ENCODE data around the gene ABCA4.
"Not testable (repeated sequence)": the region's sequence is repeated elsewhere in the genome, so short reads cannot be mapped to it uniquely, and the experiment has no call there.

ABCA4 gene

DNA sequence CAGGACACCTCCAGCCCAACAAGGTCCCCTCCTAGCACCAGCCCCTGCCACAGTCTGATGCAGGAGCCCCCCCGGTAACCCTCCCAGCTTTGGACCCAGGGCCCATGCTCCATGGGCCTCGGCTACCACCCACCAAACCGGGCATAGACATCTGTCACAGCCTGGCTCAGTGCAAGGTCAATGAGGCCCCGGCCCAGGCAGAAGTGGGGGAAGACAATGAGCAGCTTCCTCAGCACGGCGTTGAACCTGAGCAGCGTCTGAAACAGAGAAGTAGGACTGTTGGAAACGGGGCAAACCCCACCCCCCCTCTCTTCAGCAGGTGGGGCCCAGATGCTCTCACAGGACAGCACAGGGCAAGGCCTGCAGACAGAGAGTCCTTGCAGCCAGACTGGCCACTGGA, 109.8 kb downstream of the ABCA4 start:
- no peak for DNase-seq (ENCODE audit: low read depth in 2 of 2, low spot score in 1 of 2)

DNA sequence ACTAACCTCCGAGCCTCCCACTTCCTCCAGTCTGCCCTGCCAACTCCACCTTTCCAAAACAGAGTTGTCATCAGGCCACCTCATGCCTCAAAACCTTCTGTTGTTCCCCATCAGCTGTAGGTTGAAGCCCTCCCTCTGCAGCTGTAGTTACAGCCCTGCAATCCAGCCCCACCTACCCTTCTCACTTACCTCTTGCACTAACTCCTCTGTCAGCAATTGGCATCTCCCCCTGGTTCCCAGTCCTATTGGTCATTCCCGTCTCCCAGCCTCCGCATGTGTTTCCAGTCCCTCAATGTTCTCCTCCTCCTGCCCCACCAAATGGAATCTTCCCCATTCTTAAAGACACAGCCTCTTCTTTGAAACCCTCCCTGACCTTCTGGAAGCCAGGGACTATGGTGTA, 111.6 kb downstream of the ABCA4 start:
- DNase-seq (ENCODE audit: low read depth in 2 of 2, low spot score in 1 of 2) = no peak

DNA sequence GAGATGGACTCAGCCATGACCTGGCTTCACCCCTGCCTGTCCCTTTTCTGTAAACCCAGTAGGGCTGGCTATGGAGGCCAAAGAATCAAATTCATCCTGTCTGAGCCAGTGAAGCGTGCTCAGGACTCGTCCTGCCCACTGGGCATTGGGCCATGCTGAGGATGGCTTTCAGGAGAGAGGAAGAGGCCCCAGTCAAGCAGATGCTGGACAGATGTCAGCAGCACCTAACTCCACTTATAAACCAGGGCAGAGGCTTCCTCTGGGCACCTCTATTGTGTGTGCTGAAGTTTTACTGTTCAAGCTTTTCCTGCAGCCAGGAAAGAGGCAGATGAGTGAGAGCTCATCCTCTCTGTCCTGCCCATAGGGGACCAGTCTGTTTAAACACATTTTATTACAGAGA, 114.3 kb downstream of the ABCA4 start:
- no peak for DNase-seq (ENCODE audit: low read depth in 2 of 2, low spot score in 1 of 2)

DNA sequence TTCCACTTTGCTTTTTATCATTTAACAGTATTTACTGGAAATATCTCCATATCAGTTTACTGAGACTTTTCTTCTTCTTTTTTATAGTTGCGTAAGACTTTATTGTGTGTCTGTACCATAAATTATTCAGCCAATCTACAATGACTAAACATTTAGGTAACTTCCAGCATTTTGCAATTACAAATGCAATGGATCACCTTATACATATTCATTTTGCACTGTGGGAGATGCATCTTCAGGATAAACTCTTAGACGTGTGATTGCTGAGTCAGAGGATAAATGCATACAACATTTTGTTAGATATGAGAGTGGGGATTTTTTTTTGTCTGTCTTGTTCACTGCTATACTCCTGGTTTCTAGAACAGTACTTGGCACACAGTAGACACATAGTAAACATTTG, 116.0 kb downstream of the ABCA4 start:
- DNase-seq (ENCODE audit: low read depth in 2 of 2, low spot score in 1 of 2) = no peak

DNA sequence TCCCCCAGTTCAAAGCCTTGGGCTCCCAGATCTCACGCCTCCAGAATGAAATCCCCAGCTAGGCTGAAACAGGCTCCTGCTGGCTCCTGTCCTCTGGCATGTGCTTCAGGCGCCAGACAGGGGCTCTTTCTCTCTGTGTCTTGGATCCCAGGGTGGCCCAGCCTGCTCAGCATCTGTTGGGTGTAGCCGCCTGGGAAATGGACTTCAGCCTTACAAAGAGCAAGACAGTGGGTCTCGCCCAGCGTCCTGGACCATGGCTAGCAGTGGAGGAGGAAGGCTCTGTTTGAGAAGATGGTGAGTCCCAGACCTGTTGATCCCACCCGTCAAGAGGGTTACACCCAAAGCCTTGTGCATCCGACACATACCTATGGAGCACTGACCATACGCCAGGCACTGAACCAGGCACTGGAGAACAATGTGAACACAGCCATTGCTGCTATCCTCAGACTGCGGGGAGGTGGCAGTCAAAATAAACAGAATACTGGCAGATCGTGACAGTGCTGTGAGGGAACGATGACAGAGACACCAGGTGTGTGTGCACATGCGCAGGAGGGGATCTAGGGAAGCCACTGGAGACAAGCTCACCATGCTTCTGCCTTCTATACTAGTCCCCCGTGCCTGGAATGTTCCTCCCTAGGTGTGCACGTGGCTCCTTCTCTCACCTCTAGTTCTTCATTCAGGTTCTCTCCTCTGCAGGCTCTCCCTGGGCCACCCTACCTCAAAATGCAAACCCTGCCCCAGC, 118.7 kb downstream of the ABCA4 start:
- no peak for DNase-seq (ENCODE audit: low read depth in 2 of 2, low spot score in 1 of 2)

DNA sequence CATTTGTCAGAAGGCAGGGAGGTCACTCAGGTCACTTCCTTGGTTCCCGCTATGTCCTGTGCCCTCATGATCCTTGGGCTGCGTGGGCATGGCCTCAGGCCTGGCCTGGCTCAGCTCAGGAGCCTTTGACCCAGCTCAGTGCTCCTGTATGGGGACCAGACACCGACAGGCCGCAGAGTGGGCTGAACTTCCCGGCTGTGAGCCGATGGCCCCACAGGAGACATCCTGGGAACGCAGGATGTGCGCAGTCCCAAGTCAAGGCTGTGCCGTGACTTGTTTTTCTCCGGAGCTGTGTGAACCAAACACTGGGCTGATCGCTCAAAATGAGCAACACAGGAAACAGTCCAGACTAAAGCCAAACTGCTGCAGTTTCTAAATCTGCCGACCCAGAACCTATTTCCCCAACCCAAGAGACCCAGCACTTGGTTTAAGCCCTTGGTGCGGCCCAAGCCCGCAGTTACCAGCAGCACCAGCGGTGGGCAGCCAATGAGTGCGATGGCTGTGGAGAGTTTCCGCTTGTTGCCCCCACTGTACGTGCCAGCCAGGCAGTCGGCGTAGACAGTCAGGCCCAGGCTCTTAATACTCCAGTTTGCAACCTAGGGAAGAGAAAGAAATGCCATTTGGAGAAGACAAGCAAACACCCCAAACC, 119.4 kb downstream of the ABCA4 start:
- DNase-seq (ENCODE audit: low read depth in 2 of 2, low spot score in 1 of 2) = no peak

DNA sequence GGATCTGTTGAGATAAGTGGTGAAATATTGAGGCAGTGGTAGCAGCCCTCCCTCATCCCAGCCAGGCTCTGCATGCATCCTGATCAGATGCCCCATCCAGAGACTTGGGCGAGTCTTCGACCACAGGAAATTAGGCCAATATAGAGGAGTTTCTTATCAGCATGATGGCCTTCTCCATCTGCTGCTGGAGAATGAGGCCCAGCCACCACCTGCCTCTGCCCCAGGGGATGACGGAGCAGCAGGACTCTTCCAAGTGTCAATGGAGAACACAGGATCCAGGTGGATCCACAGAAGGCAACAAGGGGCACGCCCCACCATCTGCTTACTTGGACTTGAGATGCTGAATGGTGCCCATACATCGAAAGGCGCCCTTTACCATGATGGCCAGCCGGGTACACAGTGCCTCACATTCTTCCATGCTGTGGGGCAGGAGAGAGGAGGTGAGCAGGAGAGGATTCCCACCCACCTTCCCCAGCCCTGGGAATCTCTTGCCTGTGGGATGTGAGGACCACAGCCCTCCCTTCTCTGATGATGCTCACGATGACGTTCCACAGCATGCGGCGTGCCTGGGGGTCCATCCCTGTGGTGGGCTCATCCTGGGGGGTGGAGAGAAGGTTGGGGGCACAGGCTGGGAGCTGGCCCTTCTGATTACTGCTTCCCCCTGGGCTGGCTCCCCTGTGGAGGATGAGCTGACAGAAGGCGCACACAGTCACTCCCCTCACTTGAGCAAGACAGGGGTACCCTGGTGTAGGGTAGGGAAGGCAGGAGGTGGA, 120.3 kb downstream of the ABCA4 start:
- no peak for DNase-seq (ENCODE audit: low read depth in 2 of 2, low spot score in 1 of 2)

DNA sequence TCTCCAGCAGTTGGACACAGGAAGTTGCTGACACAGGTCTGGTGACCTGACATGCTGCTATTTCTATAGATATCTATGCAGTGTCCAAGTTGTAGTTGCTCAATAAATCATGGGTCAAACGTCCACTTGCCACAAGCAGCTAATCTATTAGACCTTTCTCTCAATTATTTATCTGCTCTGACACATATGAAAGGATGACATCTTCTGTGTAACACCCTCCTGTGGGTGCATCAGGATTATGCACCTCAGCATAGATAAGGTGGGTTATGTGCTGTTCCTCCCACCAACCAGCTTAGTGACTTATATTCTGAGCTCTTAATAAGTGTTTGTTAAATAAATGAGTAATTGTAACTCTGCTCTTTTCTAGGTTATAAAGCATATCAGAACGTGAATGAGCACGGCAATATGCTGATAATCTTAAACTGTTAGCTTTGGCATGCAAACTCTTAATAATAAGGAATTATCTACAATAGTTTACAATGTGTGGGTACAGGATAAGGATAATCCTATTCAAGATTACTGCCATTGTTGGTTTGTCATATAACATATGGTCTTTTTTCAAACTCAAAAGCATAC, 121.0 kb downstream of the ABCA4 start:
- DNase-seq (ENCODE audit: low read depth in 2 of 2, low spot score in 1 of 2) = no peak

DNA sequence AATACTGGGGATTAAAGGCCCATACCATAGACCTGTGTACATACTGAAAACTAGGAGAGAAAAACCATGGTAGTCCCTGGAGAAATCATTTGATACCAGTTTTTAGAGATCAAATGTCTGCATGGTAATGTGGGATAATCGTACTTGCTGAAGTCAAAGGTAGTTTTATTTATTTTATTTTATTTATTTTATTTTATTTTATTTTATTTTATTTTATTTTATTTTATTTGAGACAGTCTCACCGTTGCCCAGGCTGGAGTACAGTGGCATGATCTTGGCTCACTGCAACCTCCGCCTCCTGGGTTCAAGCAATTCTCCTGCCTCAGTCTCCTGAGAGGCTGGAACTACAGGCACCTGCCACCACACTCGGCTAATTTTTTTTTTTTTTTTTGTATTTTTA, 122.4 kb downstream of the ABCA4 start:
- DNase-seq (ENCODE audit: low read depth in 2 of 2, low spot score in 1 of 2) = not testable (repeated sequence)

DNA sequence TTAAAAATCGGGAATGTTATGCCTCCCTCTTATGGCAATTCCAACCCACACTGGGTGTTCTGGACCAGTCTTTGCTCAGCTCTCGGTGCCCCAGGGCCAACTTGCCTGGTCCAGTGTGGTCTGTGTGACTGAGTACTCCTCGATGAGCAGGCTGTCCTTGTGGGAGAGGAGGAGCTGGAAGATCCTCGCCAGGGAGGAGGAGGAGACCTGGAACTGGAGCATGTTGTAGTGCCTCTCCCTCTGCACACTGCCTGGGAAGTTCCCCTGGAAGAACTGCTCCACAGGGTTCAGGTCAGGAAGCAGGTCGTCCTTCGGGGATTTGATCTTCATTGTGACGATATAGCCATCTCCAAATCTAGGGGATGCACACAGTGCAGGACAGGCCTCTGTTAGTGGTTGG, 123.2 kb downstream of the ABCA4 start:
- no peak for DNase-seq (ENCODE audit: low read depth in 2 of 2, low spot score in 1 of 2)

DNA sequence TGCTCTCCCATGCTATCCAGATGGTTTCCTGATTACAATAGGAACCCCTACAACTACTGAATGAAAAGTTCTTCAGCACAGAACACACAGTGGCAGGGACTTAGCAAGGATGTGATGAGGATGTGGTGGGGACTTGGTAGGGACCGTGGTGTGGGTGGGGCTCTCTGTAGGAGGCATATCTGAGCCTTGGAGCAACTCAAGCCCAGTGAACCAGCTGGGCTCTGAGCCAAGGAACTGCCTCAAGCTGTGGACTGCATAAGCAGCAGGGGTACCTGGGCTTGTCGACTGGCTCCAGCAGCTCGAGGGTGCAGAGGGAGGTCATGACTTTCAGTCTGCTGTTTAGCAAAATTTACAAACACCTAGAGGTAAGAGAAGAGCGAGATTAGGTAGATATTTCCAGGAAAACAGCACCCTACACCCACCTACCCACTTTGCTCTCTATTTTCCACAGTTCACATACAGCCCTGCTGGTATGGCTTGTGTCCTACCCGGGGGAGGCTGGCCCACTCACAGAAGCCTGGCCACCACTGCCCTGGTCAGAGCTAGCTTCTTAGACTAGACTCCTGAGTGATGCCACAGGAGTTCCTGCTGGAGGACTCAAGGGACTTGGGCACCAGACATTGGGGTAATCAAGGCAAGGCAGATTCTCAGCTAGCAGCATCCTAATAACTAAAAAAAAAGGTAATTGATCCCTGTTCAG, 125.0 kb downstream of the ABCA4 start:
- DNase-seq (ENCODE audit: low read depth in 2 of 2, low spot score in 1 of 2) = no peak

DNA sequence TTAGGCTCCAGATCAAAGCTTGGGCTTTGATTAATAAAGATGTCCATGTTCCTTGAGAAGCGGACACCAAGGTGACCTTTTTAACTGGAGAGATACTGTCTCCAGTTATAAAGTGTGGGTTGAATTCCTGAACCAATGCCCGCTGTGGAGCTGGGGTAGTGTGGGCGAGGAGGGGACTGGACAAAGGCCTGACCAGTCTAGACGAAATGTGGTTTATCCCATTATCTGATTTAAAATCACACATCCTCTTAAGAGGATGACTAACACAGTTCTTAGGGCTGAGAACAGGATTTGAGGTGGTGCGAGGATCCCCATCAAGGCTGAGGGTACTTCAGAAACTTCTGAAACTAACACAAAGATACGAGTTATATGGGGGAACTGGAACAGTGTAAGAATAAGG, 127.2 kb downstream of the ABCA4 start:
- DNase-seq (ENCODE audit: low read depth in 2 of 2, low spot score in 1 of 2) = no peak

DNA sequence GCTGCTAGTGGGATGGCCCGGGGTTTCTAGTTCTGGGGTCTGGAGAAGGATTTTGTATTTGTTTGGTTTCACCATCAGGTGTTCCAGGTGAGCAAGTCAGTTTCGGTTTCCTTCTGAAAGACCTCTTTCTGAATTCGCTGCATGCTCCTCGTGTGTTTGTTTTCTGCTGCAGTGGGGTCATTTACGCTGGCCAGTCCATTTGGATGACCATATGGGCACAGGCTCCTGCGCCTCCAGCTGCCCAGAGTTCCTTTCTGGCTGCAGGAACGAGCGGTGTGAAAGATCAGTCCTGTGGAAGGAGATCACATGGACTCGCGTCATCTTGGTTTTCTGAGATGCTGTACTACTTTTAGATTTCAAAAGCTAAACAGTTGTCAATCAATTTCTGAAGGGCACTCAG, 128.0 kb downstream of the ABCA4 start:
- no peak for DNase-seq (ENCODE audit: low read depth in 2 of 2, low spot score in 1 of 2)

DNA sequence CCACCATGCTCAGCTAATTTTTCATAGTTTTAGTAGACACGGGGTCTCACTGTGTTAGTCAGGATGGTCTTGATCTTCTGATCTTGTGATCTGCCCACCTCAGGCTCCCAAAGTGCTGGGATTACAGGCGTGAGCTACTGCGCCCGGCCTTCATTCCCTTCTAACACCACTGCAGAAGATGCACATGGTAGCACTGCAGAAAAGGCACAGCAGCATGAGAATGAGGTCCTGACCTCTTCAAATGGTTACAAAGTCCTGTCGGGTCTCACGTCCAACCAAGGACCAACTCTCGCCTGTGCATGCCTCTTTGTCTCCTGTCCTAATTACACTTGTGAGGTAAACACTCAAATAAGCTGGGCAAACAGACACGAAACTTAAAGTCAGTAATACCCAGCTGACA, 128.8 kb downstream of the ABCA4 start:
- no peak for DNase-seq (ENCODE audit: low read depth in 2 of 2, low spot score in 1 of 2)

DNA sequence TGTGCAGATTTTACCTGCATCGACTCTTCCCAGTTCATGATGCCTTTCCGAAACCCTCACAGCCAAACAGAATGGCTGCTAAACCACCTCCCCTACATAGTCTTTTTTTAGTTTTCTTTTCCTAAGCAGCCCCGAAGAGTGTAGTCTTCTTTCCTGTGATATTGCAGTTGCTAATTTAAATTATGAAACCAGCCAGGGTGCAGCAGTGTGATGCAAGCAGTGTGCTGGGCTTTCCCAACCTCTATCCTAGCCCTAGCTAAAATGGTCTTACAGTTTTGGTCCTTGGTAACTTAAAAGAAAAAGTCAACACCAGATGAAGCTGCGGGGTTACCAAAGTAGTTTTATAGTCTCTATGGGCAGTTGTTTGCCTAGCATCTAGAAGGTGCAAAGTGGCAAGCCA, 129.7 kb downstream of the ABCA4 start:
- no peak for DNase-seq (ENCODE audit: low read depth in 2 of 2, low spot score in 1 of 2)

DNA sequence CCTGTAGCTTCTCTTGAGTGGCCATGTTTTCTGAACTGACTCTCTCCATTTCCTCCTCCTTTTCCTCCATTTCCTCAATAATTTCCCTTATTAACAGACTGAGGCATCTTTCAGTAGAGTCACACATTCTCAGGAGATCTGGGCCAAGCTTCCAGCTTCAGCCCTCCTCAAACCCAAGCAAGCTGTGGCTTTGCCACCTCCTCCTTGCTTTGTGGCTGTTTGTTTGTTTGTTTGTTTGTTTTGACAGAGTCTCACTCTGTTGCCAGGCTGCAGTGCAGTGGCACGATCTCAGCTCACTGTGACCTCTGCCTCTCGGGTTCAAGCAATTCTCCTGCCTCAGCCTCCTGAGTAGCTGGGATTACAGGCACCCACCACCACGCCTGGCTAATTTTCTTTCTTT, 130.5 kb downstream of the ABCA4 start:
- not testable (repeated sequence) for DNase-seq (ENCODE audit: low read depth in 2 of 2, low spot score in 1 of 2)

DNA sequence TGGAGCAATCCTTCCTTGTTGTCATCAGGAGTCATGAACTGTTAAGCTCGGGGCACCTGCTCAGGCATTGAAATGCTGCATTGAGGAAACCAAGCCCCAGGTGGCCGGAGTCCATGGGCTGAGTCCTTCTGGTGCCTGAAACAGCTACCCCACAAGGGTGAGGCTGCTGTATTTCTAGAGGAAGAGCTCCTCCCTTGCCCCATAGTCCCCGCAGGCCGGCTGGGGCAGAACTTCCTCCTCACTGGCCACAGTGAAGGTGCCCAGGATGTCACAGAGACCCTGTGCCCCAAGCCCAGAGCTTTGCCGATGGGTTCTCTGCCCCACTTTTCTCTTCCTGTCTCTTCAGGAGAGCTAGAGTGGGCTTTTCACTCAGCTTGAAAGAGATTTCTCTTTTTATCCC, 130.9 kb downstream of the ABCA4 start:
- DNase-seq (ENCODE audit: low read depth in 2 of 2, low spot score in 1 of 2) = no peak

DNA sequence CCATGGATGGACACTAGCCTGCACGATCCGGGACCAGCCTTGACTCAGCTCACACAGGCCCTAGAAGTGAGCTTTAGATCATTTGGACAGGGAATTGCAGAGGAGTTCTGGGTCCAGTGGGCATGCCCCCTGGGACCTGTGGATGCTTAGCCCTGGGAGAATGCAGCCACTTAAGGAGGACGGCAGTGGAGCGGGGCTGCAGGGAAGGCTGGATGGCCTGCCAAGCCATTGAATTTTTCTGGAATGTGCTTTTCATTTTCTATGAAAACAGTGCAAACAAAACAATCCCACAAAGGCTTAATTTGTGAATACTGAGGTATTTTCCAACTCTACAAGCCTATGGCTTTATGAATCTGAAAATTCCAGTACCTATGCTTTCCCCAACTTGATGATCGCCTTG, 131.3 kb downstream of the ABCA4 start:
- DNase-seq (ENCODE audit: low read depth in 2 of 2, low spot score in 1 of 2) = no peak

DNA sequence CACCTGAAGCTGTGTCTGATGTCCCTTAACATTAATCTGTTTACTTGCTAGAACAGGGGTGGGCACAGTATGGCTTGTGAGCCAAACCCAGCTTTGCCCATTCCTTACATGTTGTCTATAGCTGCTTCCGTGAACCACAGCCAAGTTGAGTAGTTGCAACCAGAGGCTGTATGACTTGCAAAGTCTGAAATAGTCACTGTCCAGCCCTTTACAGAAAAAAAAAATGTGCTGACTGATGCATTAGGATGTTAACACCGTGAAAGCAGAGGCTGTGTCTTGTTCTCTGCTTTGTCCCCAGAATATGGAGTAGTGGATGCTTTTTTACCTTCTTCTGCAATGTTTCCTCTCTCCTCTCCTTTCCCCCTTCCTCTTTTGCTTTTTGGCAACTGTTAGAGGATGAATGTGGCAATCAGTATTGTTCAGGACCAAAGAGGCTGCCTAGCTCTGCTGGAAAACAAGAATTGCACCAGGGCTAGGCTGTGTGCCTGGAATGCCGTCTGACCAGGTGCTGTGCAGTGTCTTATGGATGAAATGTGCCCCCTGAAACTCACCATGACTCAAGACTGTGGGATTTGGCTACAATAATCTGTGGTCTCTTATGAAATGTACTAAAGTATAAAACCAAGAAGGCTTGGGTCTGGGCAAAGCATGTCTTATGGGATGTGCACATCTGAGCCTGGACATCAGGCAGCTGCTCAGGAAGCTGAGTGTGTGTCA, 132.2 kb downstream of the ABCA4 start:
- no peak for DNase-seq (ENCODE audit: low read depth in 2 of 2, low spot score in 1 of 2)

DNA sequence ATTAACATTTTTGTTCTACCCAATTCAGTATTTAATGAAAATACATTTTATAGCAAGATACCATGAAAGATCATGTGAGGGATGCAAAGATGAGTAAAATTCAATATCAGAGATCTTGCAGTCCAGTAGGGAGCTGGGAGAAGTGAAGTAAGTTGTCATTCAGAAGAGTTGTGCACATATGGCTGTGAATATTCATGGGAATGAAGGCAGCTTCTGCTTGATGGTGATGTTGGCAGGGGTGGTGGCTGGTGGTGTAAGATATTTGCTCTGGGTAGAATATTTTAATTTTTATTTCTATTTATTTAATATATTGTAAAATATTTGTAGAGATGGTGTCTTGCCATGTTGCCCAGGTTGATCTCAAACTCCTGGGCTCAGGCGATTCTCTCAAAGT, 139.7 kb downstream of the ABCA4 start:
- DNase-seq (ENCODE audit: low read depth in 2 of 2, low spot score in 1 of 2) = no peak
